Loucy (cell line): ENCODE measurements around the gene TNNC2.

Experiments
- CTCF ChIP-seq: fragments of 200-600 bp; sonication (generic); conservative IDR thresholded peaks from 2 replicates; pipeline ENCODE4 v1.5.1; 2014; ENCODE audit warnings: mild to moderate bottlenecking, antibody characterized with exemption, low read length
- EZH2phosphoT487 ChIP-seq: fragments of 200-600 bp; IDR thresholded peaks from 2 replicates; pipeline ENCODE4 v1.6.1; 2018; ENCODE audit warnings: antibody characterized with exemption, mild to moderate bottlenecking, moderate library complexity, borderline replicate concordance

GRCh38 chr20:45832619-45833018 lies 5.5 kb upstream of the TNNC2 start:
- TF ChIP-seq EZH2phosphoT487 (no peak), CTCF (no peak)
